Measurements from ENCODE around the gene MYO7A. TPM values are rescaled to one million over a fixed set of nuclear protein-coding genes. Genes with fewer than 3 reads are reported as not detected.

Gene MYO7A
- polyA plus RNA-seq, 1 donor (not counting 4 experiments of a cell fraction or from before 2014, with no cell fraction given), result 0.75 TPM

- no peak overlapping the region for H3K4me2 ChIP-seq (ENCODE audit: control insufficient read depth, extremely low read depth, insufficient read depth, low read depth, low read length)
- no peaks in the 10 kb centered on the region for H3K27me3 ChIP-seq (ENCODE audit: control insufficient read depth, extremely low read depth, insufficient read depth, low read length)
- H4K20me1 ChIP-seq (ENCODE audit: control insufficient read depth, extremely low read depth, insufficient read depth, low read length), result no peaks in the 10 kb centered on the region
- FAIRE-seq (no peak), DNase-seq (ENCODE audit: low read depth, low spot score) (no peak)
- H3K9me3 ChIP-seq (ENCODE audit: control insufficient read depth, low read depth, low read length), result no peaks in the 10 kb centered on the region
- no peaks in the 10 kb centered on the region for H3K4me1 ChIP-seq (ENCODE audit: control insufficient read depth, extremely low read depth, insufficient read depth, low read length)
- H3K4me3 ChIP-seq (ENCODE audit: control insufficient read depth in 2 of 3, extremely low read depth in 1 of 3, insufficient read depth in 2 of 3, low read depth in 1 of 3, low read length in 3 of 3), result no peak overlapping the region
- no peaks in the 10 kb centered on the region for H3K9me1 ChIP-seq (ENCODE audit: control insufficient read depth, extremely low read depth, insufficient read depth, low read length)
- H2AFZ ChIP-seq (ENCODE audit: control insufficient read depth, low read length), result no peak overlapping the region
- no peaks in the 10 kb centered on the region for H3K36me3 ChIP-seq (ENCODE audit: control insufficient read depth in 2 of 2, extremely low read depth in 1 of 2, insufficient read depth in 2 of 2, low read length in 2 of 2)
- dilution Hi-C loops (cut with MboI; ENCODE audit: extremely low pct_ligation_motif_present, low sequenced_read_pairs), result no loop called here
- no peak for TF ChIP-seq CTCF (optimal IDR thresholded peaks at IDR 0.05 in 1 of 3, IDR thresholded peaks at IDR 0.05 in 1 of 3, conservative IDR thresholded peaks at IDR 0.05 in 1 of 3; ENCODE audit: extremely low read depth in 1 of 3, insufficient read depth in 2 of 3, low read length in 3 of 3)
- no peak for TF ChIP-seq EZH2 (IDR thresholded peaks at IDR 0.05; ENCODE audit: low read length)
- no peaks in the 10 kb centered on the region for H3K79me2 ChIP-seq (ENCODE audit: control insufficient read depth, insufficient read depth, low read length)
- H3K9ac ChIP-seq (ENCODE audit: control insufficient read depth, extremely low read depth, insufficient read depth, low read length), result no peak overlapping the region
- H3K27ac ChIP-seq (ENCODE audit: control insufficient read depth, insufficient read depth, low read length), result no peak overlapping the region
Observed at GRCh38 chr11:77230878-77231605, 103.0 kb downstream of the MYO7A start.

- Histone ChIP-seq H4K20me1 (ENCODE audit: control insufficient read depth, extremely low read depth, insufficient read depth, low read length) (no peaks in the 10 kb centered on the region), H3K27ac (ENCODE audit: control insufficient read depth, insufficient read depth, low read length) (no peak overlapping the region), H3K9me3 (ENCODE audit: control insufficient read depth, low read depth, low read length) (no peaks in the 10 kb centered on the region), H3K4me3 (ENCODE audit: control insufficient read depth in 2 of 3, extremely low read depth in 1 of 3, insufficient read depth in 2 of 3, low read depth in 1 of 3, low read length in 3 of 3) (no peak overlapping the region), H3K9ac (ENCODE audit: control insufficient read depth, extremely low read depth, insufficient read depth, low read length) (no peak overlapping the region), H3K4me1 (ENCODE audit: control insufficient read depth, extremely low read depth, insufficient read depth, low read length) (no peaks in the 10 kb centered on the region), H2AFZ (ENCODE audit: control insufficient read depth, low read length) (no peak overlapping the region), H3K36me3 (ENCODE audit: control insufficient read depth in 2 of 2, extremely low read depth in 1 of 2, insufficient read depth in 2 of 2, low read length in 2 of 2) (no peaks in the 10 kb centered on the region), H3K27me3 (ENCODE audit: control insufficient read depth, extremely low read depth, insufficient read depth, low read length) (no peaks in the 10 kb centered on the region), H3K4me2 (ENCODE audit: control insufficient read depth, extremely low read depth, insufficient read depth, low read depth, low read length) (no peak overlapping the region), H3K9me1 (ENCODE audit: control insufficient read depth, extremely low read depth, insufficient read depth, low read length) (no peaks in the 10 kb centered on the region), H3K79me2 (ENCODE audit: control insufficient read depth, insufficient read depth, low read length) (no peaks in the 10 kb centered on the region)
- dilution Hi-C loops (cut with MboI; ENCODE audit: extremely low pct_ligation_motif_present, low sequenced_read_pairs), result no loop called here
- TF ChIP-seq CTCF (optimal IDR thresholded peaks at IDR 0.05 in 1 of 3, IDR thresholded peaks at IDR 0.05 in 1 of 3, conservative IDR thresholded peaks at IDR 0.05 in 1 of 3; ENCODE audit: extremely low read depth in 1 of 3, insufficient read depth in 2 of 3, low read length in 3 of 3), result no peak
- no peak for TF ChIP-seq EZH2 (IDR thresholded peaks at IDR 0.05; ENCODE audit: low read length)
- DNase-seq (ENCODE audit: low read depth, low spot score) (no peak), FAIRE-seq (no peak)
Observed at GRCh38 chr11:77231800-77232199, 103.8 kb downstream of the MYO7A start.

All from keratinocyte (primary cell).